COLO668 (cell line): Measurements from ENCODE around the gene CST2.
"Not testable (repeated sequence)": the region's sequence is repeated elsewhere in the genome, so short reads cannot be mapped to it uniquely, and the experiment has no call there.

Source experiments
- DNase-seq: peaks from one replicate; lab custom pipeline; 2025; ENCODE audit not compliant: unreplicated experiment; lab: John Stamatoyannopoulos, UW

The CST2 gene

GRCh38 chr20:23826541-23827021, at the start of gene CST2:
TSS of gene CST2 (minus strand) at chr20:23826729. CDS start at chr20:23826660, 69 bp downstream.
- DNase-seq = no peak

- no peak for DNase-seq
These were observed 49.2 kb upstream of the CST2 start for GRCh38 chr20:23875606-23876237.

GRCh38 chr20:23874747-23875146, 48.2 kb upstream of the CST2 start:
- DNase-seq = no peak

- DNase-seq = no peak
These were observed 47.0 kb upstream of the CST2 start for GRCh38 chr20:23873370-23874015.

GRCh38 chr20:23872065-23872464, 45.5 kb upstream of the CST2 start:
- DNase-seq = no peak

GRCh38 chr20:23870461-23870860, 43.9 kb upstream of the CST2 start:
- DNase-seq = no peak

- DNase-seq = no peak
These were observed 43.0 kb upstream of the CST2 start for GRCh38 chr20:23869520-23869919.

GRCh38 chr20:23868321-23868720, 41.8 kb upstream of the CST2 start:
- DNase-seq = no peak

GRCh38 chr20:23867152-23867776, 40.7 kb upstream of the CST2 start:
- no peak for DNase-seq

- not testable (repeated sequence) for DNase-seq
These were observed 34.2 kb upstream of the CST2 start for GRCh38 chr20:23860771-23861170.

GRCh38 chr20:23857962-23858595, 31.6 kb upstream of the CST2 start:
- no peak for DNase-seq

- no peak for DNase-seq
These were observed 30.2 kb upstream of the CST2 start for GRCh38 chr20:23856736-23857135.

- no peak for DNase-seq
These were observed 29.7 kb upstream of the CST2 start for GRCh38 chr20:23856226-23856625.

GRCh38 chr20:23841693-23842092, 15.2 kb upstream of the CST2 start:
- no peak for DNase-seq

GRCh38 chr20:23835716-23836115, 9.2 kb upstream of the CST2 start:
- no peak for DNase-seq

- DNase-seq = no peak
These were observed 6.4 kb upstream of the CST2 start for GRCh38 chr20:23832775-23833513.

GRCh38 chr20:23831961-23832360, 5.4 kb upstream of the CST2 start:
- not testable (repeated sequence) for DNase-seq

- no peak for DNase-seq
These were observed 2.8 kb downstream of the CST2 start for GRCh38 chr20:23823621-23824324.

- DNase-seq = no peak
These were observed 3.4 kb downstream of the CST2 start for GRCh38 chr20:23823111-23823510.

- DNase-seq = no peak
These were observed 6.0 kb downstream of the CST2 start for GRCh38 chr20:23820493-23820892.
